ENCODE data around the gene MPND. TPM values are rescaled to one million over a fixed set of nuclear protein-coding genes. Genes with fewer than 3 reads are reported as not detected.

The MPND gene
- polyA plus RNA-seq, 1 of the 3 experiments (the other 2 are of a cell fraction): 21.3 TPM

- POLR2A ChIA-PET: no interaction called here
- H3K9me3 ChIP-seq: no peaks in the 10 kb centered on the region
Measured at GRCh38 chr19:4360081-4360569, 16.8 kb downstream of the MPND start.

More at GRCh38 chr19:4360081-4360569, 16.8 kb downstream of the MPND start:
- no peak overlapping the region for H3K4me3 ChIP-seq (ENCODE audit: low read depth in 2 of 2, low read length in 1 of 2)
- 82% methylated on average over 8 of the region's 9 CpGs for WGBS (ENCODE audit: low lambda C conversion rate)
- no peaks in the 10 kb centered on the region for H3K4me1 ChIP-seq (ENCODE audit: control insufficient read depth in 1 of 2, insufficient read depth in 2 of 2, low read depth in 1 of 2, low read length in 1 of 2)
- H3K79me2 ChIP-seq (ENCODE audit: insufficient read depth): no peaks in the 10 kb centered on the region
- H3K27me3 ChIP-seq (ENCODE audit: insufficient read depth): no peaks in the 10 kb centered on the region
- H3K4me2 ChIP-seq: no peak overlapping the region
- DNase-seq: no peak
- H3F3A ChIP-seq (replicated peaks; ENCODE audit: insufficient read depth): peaks cover 3% of the 10 kb centered on the region
- H3K36me3 ChIP-seq (replicated peaks in 1 of 2; ENCODE audit: control insufficient read depth in 1 of 2, insufficient read depth in 2 of 2, low read length in 1 of 2): peaks cover 0 to 48% of the 10 kb centered on the region in 2 experiments
- H2AFZ ChIP-seq (ENCODE audit: low read depth): no peak overlapping the region
- H3K9ac ChIP-seq: no peak overlapping the region
- CTCF ChIA-PET: interaction anchor here (1.8 to 8.5 kb wide), 3 partner anchors 6 to 93 kb away, joined by 6 to 84 read pairs (median 8); partner anchors contain the start of gene SH3GL1
- no peak overlapping the region for H3K27ac ChIP-seq (ENCODE audit: low read depth in 2 of 2, low read length in 1 of 2)
- H3K9me2 ChIP-seq: no peaks in the 10 kb centered on the region
- no peak for TF ChIP-seq CHD2 (IDR thresholded peaks at IDR 0.05; ENCODE audit: low read length, partially characterized antibody)
- no peak for TF ChIP-seq TAF1 (IDR thresholded peaks at IDR 0.05; ENCODE audit: borderline replicate concordance, low read depth, low read length)
- TF ChIP-seq REST (IDR thresholded peaks at IDR 0.05; ENCODE audit: low read depth, low read length): no peak
- no peak for TF ChIP-seq FOSL2 (IDR thresholded peaks at IDR 0.05; ENCODE audit: borderline replicate concordance, low read depth)
- TF ChIP-seq RCOR1 (IDR thresholded peaks at IDR 0.05; ENCODE audit: low read length): no peak
- no peak for TF ChIP-seq RAD21 (IDR thresholded peaks at IDR 0.05; ENCODE audit: low read length)
- no peak for TF ChIP-seq MAX (IDR thresholded peaks at IDR 0.05; ENCODE audit: low read depth)
- no peak for TF ChIP-seq EP300 (IDR thresholded peaks at IDR 0.05; ENCODE audit: borderline replicate concordance in 1 of 2, low read depth in 1 of 2, low read length in 1 of 2)
- no peak for TF ChIP-seq SMC3 (IDR thresholded peaks at IDR 0.05; ENCODE audit: low read depth, low read length)
- TF ChIP-seq EZH2phosphoT487 (IDR thresholded peaks at IDR 0.05; ENCODE audit: borderline replicate concordance, low read depth): no peak
- TF ChIP-seq POLR2AphosphoS5 (IDR thresholded peaks at IDR 0.05; ENCODE audit: low read depth, low read length): no peak
- no peak for TF ChIP-seq USF1 (IDR thresholded peaks at IDR 0.05; ENCODE audit: borderline replicate concordance, low read depth)
- TF ChIP-seq ELF1 (IDR thresholded peaks at IDR 0.05): no peak
- no peak for TF ChIP-seq NFIC (IDR thresholded peaks at IDR 0.05; ENCODE audit: borderline replicate concordance)
- TF ChIP-seq NRF1 (IDR thresholded peaks at IDR 0.05; ENCODE audit: low read depth, low read length): no peak
- TF ChIP-seq MEF2A (IDR thresholded peaks at IDR 0.05; ENCODE audit: borderline replicate concordance, low read depth): no peak
- TF ChIP-seq FOXM1 (IDR thresholded peaks at IDR 0.05; ENCODE audit: low read depth): no peak
- no peaks in the 10 kb centered on the region for H4K20me1 ChIP-seq (ENCODE audit: insufficient read depth)
